IMR-90 (cell line): Measurements from ENCODE around the gene FBXW12.

Experiments
- BHLHE40 ChIP-seq: fragments of 150-350 bp; IDR thresholded peaks from 2 replicates; pipeline ENCODE4 v1.6.1; 2016; ENCODE audit warnings: mild to moderate bottlenecking, low read depth, low read length
- CEBPB ChIP-seq: IDR thresholded peaks from 2 replicates; pipeline ENCODE4 v1.6.1; 2012; ENCODE audit warnings: low read depth, low read length, improper control_type of control experiment
- CHD1 ChIP-seq: IDR thresholded peaks from 2 replicates; pipeline ENCODE4 v1.6.1; 2012; ENCODE audit warnings: low read depth, low read length, improper control_type of control experiment
- FOS ChIP-seq: fragments of 150-350 bp; IDR thresholded peaks from 2 replicates; pipeline ENCODE4 v1.6.1; 2016; ENCODE audit warnings: low read depth, low read length
- MAFK ChIP-seq: IDR thresholded peaks from 2 replicates; pipeline ENCODE4 v1.6.1; 2012; ENCODE audit warnings: low read depth, low read length, improper control_type of control experiment
- MAZ ChIP-seq: IDR thresholded peaks from 2 replicates; pipeline ENCODE4 v1.6.1; 2012; ENCODE audit warnings: low read depth, mild to moderate bottlenecking, low read length, improper control_type of control experiment, moderate library complexity, borderline replicate concordance
- MXI1 ChIP-seq: IDR thresholded peaks from 2 replicates; pipeline ENCODE4 v1.6.1; 2012; ENCODE audit warnings: low read depth, mild to moderate bottlenecking, low read length, moderate library complexity, borderline replicate concordance
- POLR2A ChIP-seq: IDR thresholded peaks from 2 replicates; pipeline ENCODE4 v1.6.1; 2012; ENCODE audit warnings: mild to moderate bottlenecking, low read depth, low read length
- RAD21 ChIP-seq: IDR thresholded peaks from 2 replicates; pipeline ENCODE4 v1.6.1; 2012; ENCODE audit warnings: low read length, improper control_type of control experiment
- RCOR1 ChIP-seq: IDR thresholded peaks from 2 replicates; pipeline ENCODE4 v1.6.1; 2012; ENCODE audit warnings: mild to moderate bottlenecking, low read length, improper control_type of control experiment; ENCODE audit not compliant: insufficient replicate concordance
- RFX5 ChIP-seq: IDR thresholded peaks from 2 replicates; pipeline ENCODE4 v1.8.0; 2012; ENCODE audit warnings: low read depth, mild to moderate bottlenecking, low read length, moderate library complexity
- SMC3 ChIP-seq: fragments of 150-350 bp; IDR thresholded peaks from 2 replicates; pipeline ENCODE4 v1.6.1; 2016; ENCODE audit warnings: low read depth, mild to moderate bottlenecking, antibody characterized with exemption, low read length, moderate library complexity
- TF ChIP-seq, protein P1 (sequence below): conservative IDR thresholded peaks from 2 replicates; pipeline ENCODE4 v1.5.1; 2012; ENCODE audit warnings: mild to moderate bottlenecking, low read depth, low read length, improper control_type of control experiment
- TF ChIP-seq, protein P2 (sequence below): fragments of 150-350 bp; IDR thresholded peaks from 2 replicates; pipeline ENCODE4 v1.6.1; 2017; ENCODE audit warnings: mild to moderate bottlenecking, antibody characterized with exemption, low read length, low read depth

DNA sequence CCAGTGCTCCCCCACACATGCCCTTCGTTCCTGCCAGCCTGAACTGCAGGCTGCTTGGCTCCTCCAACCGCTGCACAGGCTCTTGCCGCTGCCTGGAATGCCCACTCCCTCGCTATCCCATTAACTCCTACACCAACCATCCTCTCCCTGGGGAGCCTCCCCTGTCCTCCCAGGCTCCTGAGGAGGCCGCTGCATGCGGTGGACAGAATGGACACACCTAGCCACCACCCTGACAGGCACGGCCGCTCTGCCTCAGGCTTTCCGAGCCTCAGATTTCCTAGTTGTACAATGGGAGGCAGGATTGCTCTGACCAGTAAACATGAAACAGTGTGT lies 55.6 kb downstream of the FBXW12 start:
- no peak for TF ChIP-seq POLR2A
- TF ChIP-seq, protein P1, sequence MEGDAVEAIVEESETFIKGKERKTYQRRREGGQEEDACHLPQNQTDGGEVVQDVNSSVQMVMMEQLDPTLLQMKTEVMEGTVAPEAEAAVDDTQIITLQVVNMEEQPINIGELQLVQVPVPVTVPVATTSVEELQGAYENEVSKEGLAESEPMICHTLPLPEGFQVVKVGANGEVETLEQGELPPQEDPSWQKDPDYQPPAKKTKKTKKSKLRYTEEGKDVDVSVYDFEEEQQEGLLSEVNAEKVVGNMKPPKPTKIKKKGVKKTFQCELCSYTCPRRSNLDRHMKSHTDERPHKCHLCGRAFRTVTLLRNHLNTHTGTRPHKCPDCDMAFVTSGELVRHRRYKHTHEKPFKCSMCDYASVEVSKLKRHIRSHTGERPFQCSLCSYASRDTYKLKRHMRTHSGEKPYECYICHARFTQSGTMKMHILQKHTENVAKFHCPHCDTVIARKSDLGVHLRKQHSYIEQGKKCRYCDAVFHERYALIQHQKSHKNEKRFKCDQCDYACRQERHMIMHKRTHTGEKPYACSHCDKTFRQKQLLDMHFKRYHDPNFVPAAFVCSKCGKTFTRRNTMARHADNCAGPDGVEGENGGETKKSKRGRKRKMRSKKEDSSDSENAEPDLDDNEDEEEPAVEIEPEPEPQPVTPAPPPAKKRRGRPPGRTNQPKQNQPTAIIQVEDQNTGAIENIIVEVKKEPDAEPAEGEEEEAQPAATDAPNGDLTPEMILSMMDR = no peak
- no peak for TF ChIP-seq MXI1
- no peak for TF ChIP-seq CEBPB
- TF ChIP-seq, protein P2, sequence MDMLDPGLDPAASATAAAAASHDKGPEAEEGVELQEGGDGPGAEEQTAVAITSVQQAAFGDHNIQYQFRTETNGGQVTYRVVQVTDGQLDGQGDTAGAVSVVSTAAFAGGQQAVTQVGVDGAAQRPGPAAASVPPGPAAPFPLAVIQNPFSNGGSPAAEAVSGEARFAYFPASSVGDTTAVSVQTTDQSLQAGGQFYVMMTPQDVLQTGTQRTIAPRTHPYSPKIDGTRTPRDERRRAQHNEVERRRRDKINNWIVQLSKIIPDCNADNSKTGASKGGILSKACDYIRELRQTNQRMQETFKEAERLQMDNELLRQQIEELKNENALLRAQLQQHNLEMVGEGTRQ = no peak
- no peak for TF ChIP-seq SMC3
- TF ChIP-seq RAD21 = no peak
- TF ChIP-seq MAFK = no peak
- TF ChIP-seq RFX5 = no peak
- no peak for TF ChIP-seq FOS
- no peak for TF ChIP-seq CHD1
- no peak for TF ChIP-seq MAZ
- no peak for TF ChIP-seq RCOR1
- TF ChIP-seq BHLHE40 = no peak
